GM12878 (cell line): Measurements from ENCODE around the gene SYNDIG1.

Source experiments
- BMI1 ChIP-seq: fragments of 450-650 bp; IDR thresholded peaks from 2 replicates; pipeline ENCODE4 v1.6.1; 2016; ENCODE audit warnings: mild to moderate bottlenecking, moderate library complexity, borderline replicate concordance
- CEBPB ChIP-seq, 2 experiments: fragments of 150-350 bp in 1 of 2; IDR thresholded peaks; 2 replicates each; pipeline ENCODE4 v1.6.1; 2012 to 2014; ENCODE audit warnings: low read depth in 2 of 2, low read length in 2 of 2, borderline replicate concordance in 1 of 2, inconsistent platforms in 1 of 2
- MEF2B ChIP-seq: fragments of 450-650 bp; IDR thresholded peaks from 2 replicates; pipeline ENCODE4 v1.6.1; 2018; ENCODE audit warnings: mild to moderate bottlenecking, moderate library complexity; ENCODE audit not compliant: partially characterized antibody, poor library complexity, severe bottlenecking
- MYC ChIP-seq: IDR thresholded peaks from 2 replicates; pipeline ENCODE4 v1.6.1; 2011; ENCODE audit warnings: mild to moderate bottlenecking, low read length, moderate library complexity, inconsistent platforms; ENCODE audit not compliant: insufficient read depth, insufficient replicate concordance, insufficient read length, severe bottlenecking
- TF ChIP-seq, protein P1 (sequence below): fragments of 150-350 bp; IDR thresholded peaks from 2 replicates; pipeline ENCODE4 v1.6.1; 2016; ENCODE audit warnings: low read depth, low read length

DNA sequence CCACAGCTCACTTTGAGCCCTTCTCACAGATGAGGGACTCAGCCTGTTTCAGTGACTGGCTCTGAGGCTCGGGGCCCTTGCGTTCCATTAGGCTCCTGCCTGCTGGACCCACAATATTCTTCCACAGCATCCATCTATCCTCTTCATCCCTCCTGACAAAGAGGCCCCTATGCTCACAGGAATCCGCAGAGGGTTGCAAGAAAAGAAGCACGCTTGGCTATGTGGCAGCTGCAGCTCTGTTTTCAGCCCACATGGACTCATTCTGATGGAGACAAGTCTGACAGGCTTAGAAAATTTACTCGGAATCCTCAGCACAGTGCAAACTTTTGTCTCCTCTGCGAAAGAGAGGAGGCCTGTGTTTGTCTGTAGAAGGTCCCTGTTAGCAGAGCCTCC lies 207.5 kb downstream of the SYNDIG1 start:
- TF ChIP-seq BMI1 (no peak), CEBPB (IDR thresholded peaks at IDR 0.05; ENCODE audit: borderline replicate concordance in 1 of 2, low read depth in 2 of 2, low read length in 2 of 2) (no peak), MYC (no peak), MEF2B (no peak)
- TF ChIP-seq, protein P1, sequence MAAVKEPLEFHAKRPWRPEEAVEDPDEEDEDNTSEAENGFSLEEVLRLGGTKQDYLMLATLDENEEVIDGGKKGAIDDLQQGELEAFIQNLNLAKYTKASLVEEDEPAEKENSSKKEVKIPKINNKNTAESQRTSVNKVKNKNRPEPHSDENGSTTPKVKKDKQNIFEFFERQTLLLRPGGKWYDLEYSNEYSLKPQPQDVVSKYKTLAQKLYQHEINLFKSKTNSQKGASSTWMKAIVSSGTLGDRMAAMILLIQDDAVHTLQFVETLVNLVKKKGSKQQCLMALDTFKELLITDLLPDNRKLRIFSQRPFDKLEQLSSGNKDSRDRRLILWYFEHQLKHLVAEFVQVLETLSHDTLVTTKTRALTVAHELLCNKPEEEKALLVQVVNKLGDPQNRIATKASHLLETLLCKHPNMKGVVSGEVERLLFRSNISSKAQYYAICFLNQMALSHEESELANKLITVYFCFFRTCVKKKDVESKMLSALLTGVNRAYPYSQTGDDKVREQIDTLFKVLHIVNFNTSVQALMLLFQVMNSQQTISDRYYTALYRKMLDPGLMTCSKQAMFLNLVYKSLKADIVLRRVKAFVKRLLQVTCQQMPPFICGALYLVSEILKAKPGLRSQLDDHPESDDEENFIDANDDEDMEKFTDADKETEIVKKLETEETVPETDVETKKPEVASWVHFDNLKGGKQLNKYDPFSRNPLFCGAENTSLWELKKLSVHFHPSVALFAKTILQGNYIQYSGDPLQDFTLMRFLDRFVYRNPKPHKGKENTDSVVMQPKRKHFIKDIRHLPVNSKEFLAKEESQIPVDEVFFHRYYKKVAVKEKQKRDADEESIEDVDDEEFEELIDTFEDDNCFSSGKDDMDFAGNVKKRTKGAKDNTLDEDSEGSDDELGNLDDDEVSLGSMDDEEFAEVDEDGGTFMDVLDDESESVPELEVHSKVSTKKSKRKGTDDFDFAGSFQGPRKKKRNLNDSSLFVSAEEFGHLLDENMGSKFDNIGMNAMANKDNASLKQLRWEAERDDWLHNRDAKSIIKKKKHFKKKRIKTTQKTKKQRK: no peak
